SK-N-SH treated with all-trans-retinoic acid at 6 μM for 48 hours (cell line): ENCODE data around the gene FTSJ1.

Source experiments
- ATAC-seq: fragments of 200-7000 bp; cut with Tn5 transposase; 3 replicates; pipeline ENCODE4 v1.9.1; 2020; ENCODE audit warnings: mild to moderate bottlenecking, moderate library complexity
- ARNTL ChIP-seq: fragments of 450-650 bp; formaldehyde crosslinking; IDR thresholded peaks from 2 replicates; pipeline ENCODE4 v1.5.0; 2020; ENCODE audit warnings: low read depth, mild to moderate bottlenecking, moderate library complexity, borderline replicate concordance
- BACH2 ChIP-seq: fragments of 250-450 bp; sonication (Bioruptor Pico); IDR thresholded peaks from 2 replicates; pipeline ENCODE4 v1.9.0; 2021; ENCODE audit warnings: mild to moderate bottlenecking, borderline replicate concordance
- CSDC2 ChIP-seq: fragments of 250-450 bp; sonication (Bioruptor Pico); IDR thresholded peaks from 2 replicates; pipeline ENCODE4 v1.5.0; 2020; ENCODE audit warnings: mild to moderate bottlenecking, moderate library complexity
- ESRRG ChIP-seq: fragments of 250-450 bp; sonication (Bioruptor Pico); IDR thresholded peaks from 2 replicates; pipeline ENCODE4 v1.6.1; 2021; ENCODE audit warnings: mild to moderate bottlenecking
- ISL1 ChIP-seq: fragments of 250-450 bp; sonication (Bioruptor Pico); IDR thresholded peaks from 2 replicates; pipeline ENCODE4 v2.1.2; 2022; ENCODE audit warnings: mild to moderate bottlenecking, moderate library complexity
- OSR1 ChIP-seq: fragments of 250-450 bp; sonication (Bioruptor Pico); IDR thresholded peaks from 2 replicates; pipeline ENCODE4 v1.8.0; 2022; ENCODE audit warnings: moderate library complexity, mild to moderate bottlenecking, inconsistent platforms
- PPARA ChIP-seq: fragments of 250-450 bp; sonication (Bioruptor Pico); IDR thresholded peaks from 2 replicates; pipeline ENCODE4 v1.5.0; 2020; ENCODE audit warnings: mild to moderate bottlenecking, borderline replicate concordance
- RARB ChIP-seq: fragments of 250-450 bp; sonication (Bioruptor Pico); IDR thresholded peaks from 2 replicates; pipeline ENCODE4 v1.8.0; 2021; ENCODE audit warnings: mild to moderate bottlenecking, moderate library complexity
- SNAI2 ChIP-seq: fragments of 250-450 bp; sonication (Bioruptor Pico); IDR thresholded peaks from 2 replicates; pipeline ENCODE4 v1.5.0; 2020; ENCODE audit warnings: mild to moderate bottlenecking, moderate library complexity
- TCF4 ChIP-seq: fragments of 250-450 bp; sonication (Bioruptor Pico); IDR thresholded peaks from 2 replicates; pipeline ENCODE4 v1.8.0; 2021; ENCODE audit warnings: mild to moderate bottlenecking, moderate library complexity, borderline replicate concordance
- TOX ChIP-seq: fragments of 250-450 bp; sonication (Bioruptor Pico); IDR thresholded peaks from 2 replicates; pipeline ENCODE4 v1.8.0; 2021; ENCODE audit warnings: mild to moderate bottlenecking, moderate library complexity, borderline replicate concordance
- ZFP3 ChIP-seq: fragments of 250-450 bp; sonication (Bioruptor Pico); IDR thresholded peaks from 2 replicates; pipeline ENCODE4 v1.5.0; 2020; ENCODE audit warnings: mild to moderate bottlenecking, moderate library complexity
- ZFP30 ChIP-seq: fragments of 450-650 bp; formaldehyde crosslinking; IDR thresholded peaks from 2 replicates; pipeline ENCODE4 v1.5.0; 2022; ENCODE audit warnings: mild to moderate bottlenecking, moderate library complexity
- ZNF70 ChIP-seq: fragments of 450-650 bp; formaldehyde crosslinking; IDR thresholded peaks from 2 replicates; pipeline ENCODE4 v1.5.0; 2020; ENCODE audit warnings: mild to moderate bottlenecking, moderate library complexity
- ZNF8 ChIP-seq: fragments of 450-650 bp; formaldehyde crosslinking; IDR thresholded peaks from 2 replicates; pipeline ENCODE4 v1.5.0; 2020; ENCODE audit warnings: mild to moderate bottlenecking, moderate library complexity
- TF ChIP-seq, protein P1 (sequence below): fragments of 250-450 bp; sonication (Bioruptor Pico); IDR thresholded peaks from 2 replicates; pipeline ENCODE4 v1.8.0; 2021; ENCODE audit warnings: low read depth, mild to moderate bottlenecking, moderate library complexity, borderline replicate concordance
- TF ChIP-seq, protein P2 (sequence below): fragments of 250-450 bp; sonication (Bioruptor Pico); IDR thresholded peaks from 2 replicates; pipeline ENCODE4 v1.5.1; 2021; ENCODE audit warnings: mild to moderate bottlenecking, moderate library complexity
- TF ChIP-seq, protein P3 (sequence below): fragments of 250-450 bp; sonication (Bioruptor Pico); IDR thresholded peaks from 2 replicates; pipeline ENCODE4 v1.5.0; 2020; ENCODE audit warnings: mild to moderate bottlenecking, moderate library complexity
- TF ChIP-seq, protein P4 (sequence below): fragments of 250-450 bp; sonication (Bioruptor Pico); IDR thresholded peaks from 2 replicates; pipeline ENCODE4 v1.5.1; 2020; ENCODE audit warnings: low read depth, mild to moderate bottlenecking, moderate library complexity

Gene FTSJ1

DNA sequence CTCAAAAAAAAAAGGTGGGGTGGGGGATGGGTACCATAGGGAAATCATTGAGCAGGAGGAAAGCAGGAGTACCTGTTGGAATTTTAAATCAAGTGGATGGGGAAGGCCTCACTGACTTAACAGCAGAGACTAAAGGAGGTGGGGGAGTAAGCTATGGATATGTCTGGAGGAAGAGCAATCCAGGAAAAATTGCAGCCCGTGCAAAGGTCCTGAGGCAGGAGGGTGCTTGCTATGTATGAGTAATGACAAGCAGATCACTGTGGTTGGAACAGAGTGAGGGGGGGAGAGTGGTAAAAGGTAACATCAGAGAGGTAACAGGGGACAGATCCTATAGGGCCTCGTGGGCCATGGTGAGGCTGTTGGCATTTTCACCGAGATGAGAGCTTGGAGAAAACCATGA, 4.1 kb downstream of the FTSJ1 start (continued):
- TF ChIP-seq, protein P1, sequence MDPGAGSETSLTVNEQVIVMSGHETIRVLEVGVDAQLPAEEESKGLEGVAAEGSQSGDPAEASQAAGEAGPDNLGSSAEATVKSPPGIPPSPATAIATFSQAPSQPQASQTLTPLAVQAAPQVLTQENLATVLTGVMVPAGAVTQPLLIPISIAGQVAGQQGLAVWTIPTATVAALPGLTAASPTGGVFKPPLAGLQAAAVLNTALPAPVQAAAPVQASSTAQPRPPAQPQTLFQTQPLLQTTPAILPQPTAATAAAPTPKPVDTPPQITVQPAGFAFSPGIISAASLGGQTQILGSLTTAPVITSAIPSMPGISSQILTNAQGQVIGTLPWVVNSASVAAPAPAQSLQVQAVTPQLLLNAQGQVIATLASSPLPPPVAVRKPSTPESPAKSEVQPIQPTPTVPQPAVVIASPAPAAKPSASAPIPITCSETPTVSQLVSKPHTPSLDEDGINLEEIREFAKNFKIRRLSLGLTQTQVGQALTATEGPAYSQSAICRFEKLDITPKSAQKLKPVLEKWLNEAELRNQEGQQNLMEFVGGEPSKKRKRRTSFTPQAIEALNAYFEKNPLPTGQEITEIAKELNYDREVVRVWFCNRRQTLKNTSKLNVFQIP (CRISPR knock-in tag): no peak
- TF ChIP-seq BACH2 (CRISPR knock-in tag): no peak
- no peak for TF ChIP-seq RARB
- no peak for TF ChIP-seq OSR1 (CRISPR knock-in tag)
- TF ChIP-seq PPARA: no peak

DNA sequence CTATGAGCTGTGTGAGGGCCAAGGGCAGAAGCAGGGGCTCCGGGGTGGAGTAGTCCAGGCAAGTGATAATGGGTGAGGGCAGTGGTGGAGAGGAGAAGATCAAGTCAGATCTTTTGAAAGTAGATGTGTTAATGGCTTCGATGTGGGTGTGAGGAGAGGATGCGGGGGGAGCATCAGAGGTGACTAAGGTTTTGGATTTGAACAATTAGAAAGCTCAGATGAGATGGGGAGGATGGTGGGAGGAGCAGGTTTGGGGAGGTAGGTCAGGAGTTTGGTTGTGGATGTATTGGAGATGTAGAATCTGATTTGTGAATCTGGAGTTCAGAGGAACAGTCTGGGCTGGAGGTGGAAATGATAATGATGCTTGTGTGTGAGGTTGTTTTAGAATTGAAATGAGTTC, 4.6 kb downstream of the FTSJ1 start:
- TF ChIP-seq TCF4 (CRISPR knock-in tag) (no peak), TOX (CRISPR knock-in tag) (no peak), ARNTL (no peak), ZFP3 (CRISPR knock-in tag) (no peak), SNAI2 (CRISPR knock-in tag) (no peak), BACH2 (CRISPR knock-in tag) (no peak), CSDC2 (no peak)
- TF ChIP-seq, protein P2, sequence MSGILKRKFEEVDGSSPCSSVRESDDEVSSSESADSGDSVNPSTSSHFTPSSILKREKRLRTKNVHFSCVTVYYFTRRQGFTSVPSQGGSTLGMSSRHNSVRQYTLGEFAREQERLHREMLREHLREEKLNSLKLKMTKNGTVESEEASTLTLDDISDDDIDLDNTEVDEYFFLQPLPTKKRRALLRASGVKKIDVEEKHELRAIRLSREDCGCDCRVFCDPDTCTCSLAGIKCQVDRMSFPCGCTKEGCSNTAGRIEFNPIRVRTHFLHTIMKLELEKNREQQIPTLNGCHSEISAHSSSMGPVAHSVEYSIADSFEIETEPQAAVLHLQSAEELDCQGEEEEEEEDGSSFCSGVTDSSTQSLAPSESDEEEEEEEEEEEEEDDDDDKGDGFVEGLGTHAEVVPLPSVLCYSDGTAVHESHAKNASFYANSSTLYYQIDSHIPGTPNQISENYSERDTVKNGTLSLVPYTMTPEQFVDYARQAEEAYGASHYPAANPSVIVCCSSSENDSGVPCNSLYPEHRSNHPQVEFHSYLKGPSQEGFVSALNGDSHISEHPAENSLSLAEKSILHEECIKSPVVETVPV: no peak
- TF ChIP-seq, protein P3, sequence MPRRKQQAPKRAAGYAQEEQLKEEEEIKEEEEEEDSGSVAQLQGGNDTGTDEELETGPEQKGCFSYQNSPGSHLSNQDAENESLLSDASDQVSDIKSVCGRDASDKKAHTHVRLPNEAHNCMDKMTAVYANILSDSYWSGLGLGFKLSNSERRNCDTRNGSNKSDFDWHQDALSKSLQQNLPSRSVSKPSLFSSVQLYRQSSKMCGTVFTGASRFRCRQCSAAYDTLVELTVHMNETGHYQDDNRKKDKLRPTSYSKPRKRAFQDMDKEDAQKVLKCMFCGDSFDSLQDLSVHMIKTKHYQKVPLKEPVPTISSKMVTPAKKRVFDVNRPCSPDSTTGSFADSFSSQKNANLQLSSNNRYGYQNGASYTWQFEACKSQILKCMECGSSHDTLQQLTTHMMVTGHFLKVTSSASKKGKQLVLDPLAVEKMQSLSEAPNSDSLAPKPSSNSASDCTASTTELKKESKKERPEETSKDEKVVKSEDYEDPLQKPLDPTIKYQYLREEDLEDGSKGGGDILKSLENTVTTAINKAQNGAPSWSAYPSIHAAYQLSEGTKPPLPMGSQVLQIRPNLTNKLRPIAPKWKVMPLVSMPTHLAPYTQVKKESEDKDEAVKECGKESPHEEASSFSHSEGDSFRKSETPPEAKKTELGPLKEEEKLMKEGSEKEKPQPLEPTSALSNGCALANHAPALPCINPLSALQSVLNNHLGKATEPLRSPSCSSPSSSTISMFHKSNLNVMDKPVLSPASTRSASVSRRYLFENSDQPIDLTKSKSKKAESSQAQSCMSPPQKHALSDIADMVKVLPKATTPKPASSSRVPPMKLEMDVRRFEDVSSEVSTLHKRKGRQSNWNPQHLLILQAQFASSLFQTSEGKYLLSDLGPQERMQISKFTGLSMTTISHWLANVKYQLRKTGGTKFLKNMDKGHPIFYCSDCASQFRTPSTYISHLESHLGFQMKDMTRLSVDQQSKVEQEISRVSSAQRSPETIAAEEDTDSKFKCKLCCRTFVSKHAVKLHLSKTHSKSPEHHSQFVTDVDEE (CRISPR knock-in tag): no peak
- no peak for ATAC-seq

DNA sequence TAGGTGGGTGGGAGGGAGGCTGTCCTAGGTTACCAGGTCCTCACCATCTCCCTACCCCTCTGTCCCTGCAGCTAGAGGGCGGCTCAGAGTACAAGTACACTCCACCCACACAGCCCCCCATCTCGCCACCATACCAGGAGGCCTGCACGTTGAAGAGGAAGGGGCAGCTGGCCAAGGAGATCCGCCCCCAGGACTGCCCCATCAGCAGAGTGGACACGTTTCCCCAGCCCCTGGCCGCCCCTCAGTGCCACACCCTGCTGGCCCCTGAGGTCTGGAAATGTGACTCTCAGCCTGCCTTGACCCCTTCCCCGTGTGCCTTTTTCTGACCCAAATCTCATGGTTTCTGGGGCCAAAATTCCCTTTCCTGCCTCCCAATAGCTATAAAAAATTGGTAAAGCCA, 6.5 kb downstream of the FTSJ1 start:
- TF ChIP-seq, protein P4, sequence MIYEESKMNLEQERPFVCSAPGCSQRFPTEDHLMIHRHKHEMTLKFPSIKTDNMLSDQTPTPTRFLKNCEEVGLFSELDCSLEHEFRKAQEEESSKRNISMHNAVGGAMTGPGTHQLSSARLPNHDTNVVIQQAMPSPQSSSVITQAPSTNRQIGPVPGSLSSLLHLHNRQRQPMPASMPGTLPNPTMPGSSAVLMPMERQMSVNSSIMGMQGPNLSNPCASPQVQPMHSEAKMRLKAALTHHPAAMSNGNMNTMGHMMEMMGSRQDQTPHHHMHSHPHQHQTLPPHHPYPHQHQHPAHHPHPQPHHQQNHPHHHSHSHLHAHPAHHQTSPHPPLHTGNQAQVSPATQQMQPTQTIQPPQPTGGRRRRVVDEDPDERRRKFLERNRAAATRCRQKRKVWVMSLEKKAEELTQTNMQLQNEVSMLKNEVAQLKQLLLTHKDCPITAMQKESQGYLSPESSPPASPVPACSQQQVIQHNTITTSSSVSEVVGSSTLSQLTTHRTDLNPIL (CRISPR knock-in tag): no peak
- no peak for TF ChIP-seq OSR1 (CRISPR knock-in tag)
- TF ChIP-seq ZFP30 (CRISPR knock-in tag): no peak
- no peak for TF ChIP-seq ZNF8
- TF ChIP-seq ZNF70 (CRISPR knock-in tag): no peak
- TF ChIP-seq ESRRG (CRISPR knock-in tag): no peak
- TF ChIP-seq RARB: no peak
- TF ChIP-seq, protein P2: no peak
- TF ChIP-seq ISL1 (CRISPR knock-in tag): no peak
- TF ChIP-seq, protein P1 (CRISPR knock-in tag): no peak
- TF ChIP-seq PPARA: no peak
- TF ChIP-seq BACH2 (CRISPR knock-in tag): no peak
- TF ChIP-seq, protein P3 (CRISPR knock-in tag): no peak
- TF ChIP-seq CSDC2: no peak
- no peak for ATAC-seq
